Liver (tissue), 3 donors: ENCODE measurements around the gene WIPF1.

Experiments
- TF ChIP-seq, protein P1 (sequence below): IDR thresholded peaks from 2 replicates; pipeline ENCODE4 v1.6.1; 2016; ENCODE audit warnings: antibody characterized with exemption
- TF ChIP-seq, protein P2 (sequence below): fragments of 150-350 bp; IDR thresholded peaks from 2 replicates; pipeline ENCODE4 v1.5.1; 2017; ENCODE audit warnings: improper control_type of control experiment, low read depth, low read length; ENCODE audit not compliant: missing input control
- donor health status: healthy.
- donor health status: healthy.

DNA sequence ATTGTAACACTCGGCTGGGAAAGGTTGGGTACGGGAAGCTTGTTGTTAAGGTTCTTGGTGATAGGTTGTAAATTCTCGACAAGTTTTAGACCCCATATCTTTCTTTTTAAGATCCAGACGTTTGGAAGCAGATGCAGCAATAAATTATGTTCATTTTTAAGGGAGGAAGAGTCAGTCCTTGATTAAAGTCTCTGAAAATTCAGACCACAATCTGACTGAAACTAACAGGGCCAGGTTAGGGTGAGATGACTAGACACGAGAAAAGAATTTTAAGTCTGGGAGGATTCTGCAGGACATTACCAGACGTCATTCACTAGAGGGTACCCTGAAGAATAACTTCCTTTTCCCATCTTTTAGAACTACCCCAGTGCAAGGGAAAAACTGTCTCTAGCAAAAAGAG is 16.1 kb downstream of the WIPF1 start:
- TF ChIP-seq, protein P1, sequence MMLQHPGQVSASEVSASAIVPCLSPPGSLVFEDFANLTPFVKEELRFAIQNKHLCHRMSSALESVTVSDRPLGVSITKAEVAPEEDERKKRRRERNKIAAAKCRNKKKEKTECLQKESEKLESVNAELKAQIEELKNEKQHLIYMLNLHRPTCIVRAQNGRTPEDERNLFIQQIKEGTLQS = no peak
- TF ChIP-seq, protein P2, sequence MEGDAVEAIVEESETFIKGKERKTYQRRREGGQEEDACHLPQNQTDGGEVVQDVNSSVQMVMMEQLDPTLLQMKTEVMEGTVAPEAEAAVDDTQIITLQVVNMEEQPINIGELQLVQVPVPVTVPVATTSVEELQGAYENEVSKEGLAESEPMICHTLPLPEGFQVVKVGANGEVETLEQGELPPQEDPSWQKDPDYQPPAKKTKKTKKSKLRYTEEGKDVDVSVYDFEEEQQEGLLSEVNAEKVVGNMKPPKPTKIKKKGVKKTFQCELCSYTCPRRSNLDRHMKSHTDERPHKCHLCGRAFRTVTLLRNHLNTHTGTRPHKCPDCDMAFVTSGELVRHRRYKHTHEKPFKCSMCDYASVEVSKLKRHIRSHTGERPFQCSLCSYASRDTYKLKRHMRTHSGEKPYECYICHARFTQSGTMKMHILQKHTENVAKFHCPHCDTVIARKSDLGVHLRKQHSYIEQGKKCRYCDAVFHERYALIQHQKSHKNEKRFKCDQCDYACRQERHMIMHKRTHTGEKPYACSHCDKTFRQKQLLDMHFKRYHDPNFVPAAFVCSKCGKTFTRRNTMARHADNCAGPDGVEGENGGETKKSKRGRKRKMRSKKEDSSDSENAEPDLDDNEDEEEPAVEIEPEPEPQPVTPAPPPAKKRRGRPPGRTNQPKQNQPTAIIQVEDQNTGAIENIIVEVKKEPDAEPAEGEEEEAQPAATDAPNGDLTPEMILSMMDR = no peak
